Kidney tubule cell (primary cell): ENCODE results near the gene VAMP3.

Source experiments
- DNase-seq: peaks from one replicate; pipeline ENCODE4 v3.0.0-alpha.2; 2018; ENCODE audit warnings: low spot score

Gene VAMP3

GRCh38 chr1:7813677-7814373 is 42.7 kb downstream of the VAMP3 start:
- no peak for DNase-seq

- DNase-seq, result no peak
Measured at GRCh38 chr1:7821282-7821681, 50.2 kb downstream of the VAMP3 start.

GRCh38 chr1:7824701-7825100 is 53.6 kb downstream of the VAMP3 start:
- DNase-seq, result no peak

GRCh38 chr1:7826363-7826762 is 55.3 kb downstream of the VAMP3 start:
- DNase-seq, result no peak

- no peak for DNase-seq
Measured at GRCh38 chr1:7827126-7827955, 56.2 kb downstream of the VAMP3 start.
